HL-60/S4 treated with phorbol 12-myristate 13-acetate at 8.2 ng/mL for 4 days and 3 days (cell line): ENCODE measurements around the gene MRGPRE.

Experiments
- in situ Hi-C: fragments of 300-500 bp; cut with MboI; formaldehyde crosslinking; loops from 2 replicates; pipeline ENCODE4 v1.15.0; 2022; ENCODE audit warnings: low sequenced_read_pairs

The MRGPRE gene

GRCh38 chr11:3197044-3197695 lies 35.0 kb downstream of the MRGPRE start:
- in situ Hi-C loops, result no loop called here

- in situ Hi-C loops, result no loop called here
Measured at GRCh38 chr11:3196161-3197043, 35.8 kb downstream of the MRGPRE start.

- in situ Hi-C loops, result no loop called here
Measured at GRCh38 chr11:3195251-3196160, 36.7 kb downstream of the MRGPRE start.

- in situ Hi-C loops, result no loop called here
Measured at GRCh38 chr11:3194016-3194816, 38.0 kb downstream of the MRGPRE start.

GRCh38 chr11:3193373-3194015 lies 38.7 kb downstream of the MRGPRE start:
- in situ Hi-C loops, result no loop called here

- in situ Hi-C loops, result no loop called here
Measured at GRCh38 chr11:3192511-3193372, 39.5 kb downstream of the MRGPRE start.

DNA sequence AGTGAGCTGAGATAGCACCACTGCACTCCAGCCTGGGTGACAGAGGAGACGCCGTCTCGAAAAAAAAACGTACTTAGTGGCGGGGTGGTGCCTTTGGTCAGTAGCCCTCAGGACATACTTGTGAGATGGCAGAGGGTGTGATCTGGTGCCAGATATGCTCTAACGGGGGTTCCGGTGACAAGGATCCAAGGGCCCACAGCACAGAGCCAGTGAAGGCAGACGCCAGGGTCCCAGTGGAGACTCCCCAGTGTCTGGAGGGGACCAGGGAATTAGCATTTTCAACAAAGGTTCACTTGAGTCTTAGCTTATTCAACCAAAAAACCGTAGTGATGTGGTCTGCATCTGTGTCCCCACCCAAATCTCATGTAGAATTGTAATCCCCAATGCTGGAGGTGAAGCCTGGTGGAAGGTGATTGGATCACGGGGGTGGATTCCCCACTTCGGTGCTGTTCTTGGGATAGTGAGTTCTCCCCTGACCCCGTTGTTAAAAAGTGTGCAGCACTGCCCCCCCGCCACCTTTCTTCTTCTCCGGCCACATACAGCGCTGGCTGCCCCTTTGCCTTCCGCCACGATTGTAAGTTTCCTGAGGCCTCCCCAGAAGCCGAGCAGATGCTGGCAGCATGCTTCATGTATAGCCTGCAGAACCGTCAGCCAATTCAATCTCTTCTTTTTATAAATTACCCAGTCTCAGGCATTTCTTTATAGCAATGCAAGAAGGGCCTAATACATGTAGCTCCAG lies 40.5 kb downstream of the MRGPRE start:
- in situ Hi-C loops, result no loop called here

- in situ Hi-C loops, result no loop called here
Measured at GRCh38 chr11:3190600-3190999, 41.6 kb downstream of the MRGPRE start.

DNA sequence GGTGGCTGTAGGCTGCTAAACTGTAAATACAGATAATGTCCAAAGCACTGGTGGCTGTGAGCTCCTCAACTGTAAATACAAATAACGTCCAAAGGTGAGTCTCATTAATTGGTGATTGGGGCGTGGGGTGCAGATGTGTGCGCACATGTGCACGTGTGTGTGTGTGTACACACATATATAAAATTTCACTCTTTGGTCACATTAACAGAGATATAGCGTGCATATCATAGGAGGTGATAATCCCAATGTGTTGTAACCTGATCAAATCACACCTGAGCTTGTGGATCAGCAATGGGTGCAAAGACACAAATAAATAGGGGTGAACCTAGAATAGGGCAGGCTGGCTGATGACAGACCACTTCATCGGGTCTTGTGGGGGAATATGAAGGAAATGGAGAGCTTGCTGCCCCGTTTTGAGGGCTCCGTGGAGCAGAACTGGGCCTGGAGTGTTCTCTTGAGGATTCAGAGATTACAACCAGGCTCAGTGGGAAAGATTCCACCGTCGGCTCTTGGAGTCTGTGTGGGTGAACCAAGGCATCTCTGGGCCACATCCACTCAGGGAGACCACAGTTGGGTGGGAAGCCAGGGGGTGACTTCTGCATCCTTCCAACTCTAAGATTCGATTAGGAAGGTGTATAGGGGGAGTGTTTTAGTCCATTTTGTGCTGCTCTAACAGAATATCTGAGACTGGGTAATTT lies 42.2 kb downstream of the MRGPRE start:
- in situ Hi-C loops, result no loop called here

GRCh38 chr11:3189196-3189843 lies 42.9 kb downstream of the MRGPRE start:
- in situ Hi-C loops, result no loop called here

GRCh38 chr11:3188496-3189195 lies 43.6 kb downstream of the MRGPRE start:
- in situ Hi-C loops, result no loop called here

DNA sequence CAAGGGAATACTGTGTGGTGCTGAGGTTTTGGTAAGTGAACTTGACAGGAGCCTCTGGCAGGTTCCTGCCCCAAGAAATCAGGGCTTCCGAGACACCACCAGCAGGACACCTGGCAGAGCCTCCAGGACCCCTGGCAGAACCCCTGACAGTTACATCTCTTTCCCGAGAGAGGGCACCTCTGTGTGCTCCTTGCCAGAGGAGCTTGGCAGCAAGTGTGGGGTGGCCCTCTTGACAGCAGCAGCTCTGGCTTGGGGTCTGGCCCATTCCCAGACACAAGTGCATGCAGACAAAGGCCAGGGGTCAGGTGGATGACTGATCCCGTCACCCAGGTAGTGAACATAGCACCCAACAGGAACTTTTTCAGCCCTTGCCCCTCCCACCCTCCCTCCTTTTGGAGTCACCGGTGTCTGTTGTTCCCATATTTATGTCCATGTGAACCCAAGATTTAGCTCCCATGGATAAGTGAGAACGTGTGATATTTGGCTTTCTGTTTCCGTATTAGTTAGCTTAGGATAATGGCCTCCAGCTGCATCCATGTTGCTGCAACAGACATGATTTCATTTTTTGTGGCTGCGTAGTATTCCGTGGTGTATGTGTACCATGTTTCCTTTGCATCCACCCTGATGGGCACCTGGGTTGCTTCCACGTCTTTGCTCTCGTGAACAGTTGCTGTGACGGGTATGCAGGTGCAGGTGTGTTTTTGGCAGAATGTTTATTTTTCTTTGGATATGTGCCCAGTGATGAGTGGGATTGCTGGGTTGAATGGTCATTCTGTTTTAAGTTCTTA lies 45.9 kb downstream of the MRGPRE start:
- in situ Hi-C loops, result no loop called here

- in situ Hi-C loops, result no loop called here
Measured at GRCh38 chr11:3184732-3185347, 47.4 kb downstream of the MRGPRE start.

DNA sequence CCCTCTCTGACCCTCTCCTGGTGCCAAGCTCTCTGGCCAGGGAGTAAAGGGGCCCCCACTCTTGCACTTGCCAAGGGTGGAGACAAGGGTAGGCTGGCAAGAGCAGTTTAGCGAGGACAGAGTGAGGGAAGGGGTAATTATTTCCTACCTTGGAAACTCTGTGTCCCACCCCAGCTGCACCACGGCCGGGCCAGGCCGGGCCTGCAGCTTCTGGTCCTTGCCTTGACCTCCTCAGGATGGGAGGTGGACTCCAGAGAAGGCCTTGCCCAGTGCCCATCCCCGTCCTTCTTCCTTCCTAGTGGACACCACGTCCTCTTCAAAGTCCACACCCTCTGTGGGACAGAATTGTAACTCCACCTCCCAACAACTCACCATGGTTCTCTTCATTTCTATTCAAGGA lies 48.7 kb downstream of the MRGPRE start:
- in situ Hi-C loops, result no loop called here

GRCh38 chr11:3182462-3182852 lies 49.8 kb downstream of the MRGPRE start:
- in situ Hi-C loops, result no loop called here
